Transverse colon (tissue), 4 donors: ENCODE results near the gene PPP1R12B.
"Not testable (repeated sequence)": the region's sequence is repeated elsewhere in the genome, so short reads cannot be mapped to it uniquely, and the experiment has no call there.

Experiments used
- CTCF ChIP-seq, 5 experiments: fragments of 200-600 bp in 3 of 5; fragments of 450-650 bp in 2 of 5; sonication (generic) in 3 of 5; IDR thresholded peaks; 1 replicate in 2 of 5; 2 replicates in 3 of 5; pipeline ENCODE4 v1.5.1; 2016 to 2017; ENCODE audit warnings: antibody characterized with exemption in 5 of 5, inconsistent platforms in 3 of 5, mild to moderate bottlenecking in 2 of 5, moderate library complexity in 1 of 5
- EP300 ChIP-seq: sonication (generic); formaldehyde crosslinking; IDR thresholded peaks from one replicate; pipeline ENCODE4 v1.6.1; 2017; ENCODE audit warnings: antibody characterized with exemption, low read depth
- POLR2A ChIP-seq: fragments of 450-650 bp; IDR thresholded peaks from one replicate; pipeline ENCODE4 v1.6.1; 2016; ENCODE audit warnings: antibody characterized with exemption, mild to moderate bottlenecking, moderate library complexity
- POLR2AphosphoS5 ChIP-seq, 3 donors: sonication (generic); formaldehyde crosslinking; IDR thresholded peaks; one replicate each; pipeline ENCODE4 v1.6.1; 2016; ENCODE audit warnings: antibody characterized with exemption in 3 of 3

DNA sequence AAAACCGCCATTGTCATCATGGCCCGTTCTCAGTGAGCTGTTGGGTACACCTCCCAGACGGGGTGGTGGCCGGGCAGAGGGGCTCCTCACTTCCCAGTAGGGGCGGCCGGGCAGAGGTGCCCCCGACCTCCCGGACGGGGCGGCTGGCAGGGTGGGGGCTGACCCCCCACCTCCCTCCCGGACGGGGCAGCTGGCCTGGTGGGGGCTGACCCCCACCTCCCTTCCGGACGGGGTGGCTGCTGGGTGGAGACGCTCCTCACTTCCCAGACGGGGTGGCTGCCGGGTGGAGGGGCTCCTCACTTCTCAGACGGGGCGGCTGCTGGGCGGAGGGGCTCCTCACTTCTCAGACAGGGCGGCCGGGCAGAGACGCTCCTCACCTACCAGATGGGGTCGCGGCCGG lies 103.1 kb downstream of the PPP1R12B start:
- not testable (repeated sequence) for TF ChIP-seq CTCF (IDR thresholded peaks at IDR 0.05); POLR2A; POLR2AphosphoS5 (IDR thresholded peaks at IDR 0.05); EP300
